ENCODE data around the gene DMBX1.

The DMBX1 gene

GRCh38 chr1:46459315-46459714 is 30.3 kb upstream of the DMBX1 start:
- no peak for DNase-seq (ENCODE audit: low read depth)

- DNase-seq (ENCODE audit: low read depth) = no peak
These were observed 28.4 kb upstream of the DMBX1 start for GRCh38 chr1:46461017-46461808.

- DNase-seq (ENCODE audit: low read depth) = no peak
These were observed 27.7 kb upstream of the DMBX1 start for GRCh38 chr1:46461809-46462448.

- no peak for DNase-seq (ENCODE audit: low read depth)
These were observed 25.6 kb upstream of the DMBX1 start for GRCh38 chr1:46464013-46464548.

GRCh38 chr1:46464915-46465314 is 24.7 kb upstream of the DMBX1 start:
- no peak for DNase-seq (ENCODE audit: low read depth)

- no peak for DNase-seq (ENCODE audit: low read depth)
These were observed 23.6 kb upstream of the DMBX1 start for GRCh38 chr1:46465981-46466476.

GRCh38 chr1:46466477-46467182 is 23.0 kb upstream of the DMBX1 start:
- DNase-seq (ENCODE audit: low read depth) = no peak

GRCh38 chr1:46467183-46467504 is 22.5 kb upstream of the DMBX1 start:
- no peak for DNase-seq (ENCODE audit: low read depth)

- no peak for DNase-seq (ENCODE audit: low read depth)
These were observed 19.8 kb upstream of the DMBX1 start for GRCh38 chr1:46469881-46470280.

- DNase-seq (ENCODE audit: low read depth) = no peak
These were observed 17.7 kb upstream of the DMBX1 start for GRCh38 chr1:46471848-46472492.

GRCh38 chr1:46472498-46473181 is 17.0 kb upstream of the DMBX1 start:
- DNase-seq (ENCODE audit: low read depth) = no peak

- DNase-seq (ENCODE audit: low read depth) = no peak
These were observed 15.6 kb upstream of the DMBX1 start for GRCh38 chr1:46473991-46474390.

- no peak for DNase-seq (ENCODE audit: low read depth)
These were observed 15.1 kb upstream of the DMBX1 start for GRCh38 chr1:46474570-46474969.

- DNase-seq (ENCODE audit: low read depth) = no peak
These were observed 13.0 kb upstream of the DMBX1 start for GRCh38 chr1:46476673-46477072.

GRCh38 chr1:46477153-46477929 is 12.3 kb upstream of the DMBX1 start:
- DNase-seq (ENCODE audit: low read depth) = peak; percentile 71

GRCh38 chr1:46478721-46479485 is 10.7 kb upstream of the DMBX1 start:
- no peak for DNase-seq (ENCODE audit: low read depth)

GRCh38 chr1:46479744-46480350 is 9.8 kb upstream of the DMBX1 start:
- no peak for DNase-seq (ENCODE audit: low read depth)

GRCh38 chr1:46480959-46481646 is 8.5 kb upstream of the DMBX1 start:
- no peak for DNase-seq (ENCODE audit: low read depth)

- no peak for DNase-seq (ENCODE audit: low read depth)
These were observed 7.7 kb upstream of the DMBX1 start for GRCh38 chr1:46481961-46482360.

All from activated T-cell treated with anti-CD3 and anti-CD28 coated beads for 24 hours (primary cell).